Transverse colon (tissue), 4 donors: ENCODE results near the gene MAGED1. TPM values are rescaled to one million over a fixed set of nuclear protein-coding genes. Genes with fewer than 3 reads are reported as not detected.
A peak's percentile ranks its signal among the peaks of the same experiment; 100 is the strongest.

Experiments used
- DNase-seq: peaks from one replicate; pipeline ENCODE4 v3.0.0-alpha.2; 2019
- H3K27ac ChIP-seq, 4 donors: fragments of 200-600 bp; sonication (generic); 2 replicates each; pipeline ENCODE4 v1.5.1; 2016 to 2018; ENCODE audit warnings: inconsistent platforms in 4 of 4
- H3K27me3 ChIP-seq: fragments of 200-600 bp; sonication (generic); 2 replicates; pipeline ENCODE4 v1.5.1; 2017; ENCODE audit warnings: inconsistent platforms
- H3K36me3 ChIP-seq, 4 donors: fragments of 200-600 bp; sonication (generic); 2 replicates each; pipeline ENCODE4 v1.5.1; 2017 to 2019; ENCODE audit warnings: inconsistent platforms in 4 of 4
- H3K4me1 ChIP-seq, 4 donors: fragments of 200-600 bp; sonication (generic); 2 replicates each; pipeline ENCODE4 v1.5.1; 2017 to 2020; ENCODE audit warnings: inconsistent platforms in 4 of 4
- H3K4me3 ChIP-seq, 4 donors: fragments of 200-600 bp; sonication (generic); 1 replicate in 1 of 4; 2 replicates in 3 of 4; pipeline versions ENCODE4 v1.5.1 to v1.6.1; 2017 to 2019; ENCODE audit warnings: inconsistent platforms in 4 of 4
- H3K9me3 ChIP-seq, 2 donors: fragments of 200-600 bp; sonication (generic); 2 replicates each; pipeline ENCODE4 v1.5.1; 2017 to 2019; ENCODE audit warnings: inconsistent platforms in 2 of 2
- CTCF ChIP-seq, 5 experiments: fragments of 200-600 bp in 3 of 5; fragments of 450-650 bp in 2 of 5; sonication (generic) in 3 of 5; IDR thresholded peaks; 1 replicate in 2 of 5; 2 replicates in 3 of 5; pipeline ENCODE4 v1.5.1; 2016 to 2017; ENCODE audit warnings: antibody characterized with exemption in 5 of 5, inconsistent platforms in 3 of 5, mild to moderate bottlenecking in 2 of 5, moderate library complexity in 1 of 5
- EP300 ChIP-seq: sonication (generic); formaldehyde crosslinking; IDR thresholded peaks from one replicate; pipeline ENCODE4 v1.6.1; 2017; ENCODE audit warnings: antibody characterized with exemption, low read depth
- POLR2A ChIP-seq: fragments of 450-650 bp; IDR thresholded peaks from one replicate; pipeline ENCODE4 v1.6.1; 2016; ENCODE audit warnings: antibody characterized with exemption, mild to moderate bottlenecking, moderate library complexity
- POLR2AphosphoS5 ChIP-seq, 3 donors: sonication (generic); formaldehyde crosslinking; IDR thresholded peaks; one replicate each; pipeline ENCODE4 v1.6.1; 2016; ENCODE audit warnings: antibody characterized with exemption in 3 of 3
- WGBS, 2 donors: methylation state at CpG; one replicate each; pipeline ENCODE4 v1.1.5; 2018; ENCODE audit warnings: low coverage in 1 of 2; 5-methylcytosine and 5-hydroxymethylcytosine counted together
- in situ Hi-C, 4 donors: fragments of 200-750 bp; cut with MboI; loops; one replicate each; pipeline versions ENCODE4 v1.15.0 to v1.15.1; 2017; ENCODE audit warnings: low sequenced_read_pairs in 3 of 4, low pct_ligation_motif_present in 1 of 4, low pct_unique_long_range_greater_than_20kb in 1 of 4
- intact Hi-C: fragments of 100-400 bp; cut with DNase I; formaldehyde crosslinking; loops from one replicate; pipeline ENCODE4 v1.15.1; 2023; ENCODE audit warnings: low total_unique reads
- total RNA-seq, 4 donors: library from RNA; depleted of rRNA; stranded (reverse); fragments of >200 nt; gene quantifications; one replicate each; pipeline ENCODE4 v1.1.0, GENCODE V29; 2016

The MAGED1 gene
- total RNA-seq, 4 donors from 2014 or later: 43.7 to 77.2 (median 55.9) TPM

- no peak overlapping the region for H3K27ac ChIP-seq
Observed at GRCh38 chrX:51860679-51861078, 32.7 kb upstream of the MAGED1 start.

DNA sequence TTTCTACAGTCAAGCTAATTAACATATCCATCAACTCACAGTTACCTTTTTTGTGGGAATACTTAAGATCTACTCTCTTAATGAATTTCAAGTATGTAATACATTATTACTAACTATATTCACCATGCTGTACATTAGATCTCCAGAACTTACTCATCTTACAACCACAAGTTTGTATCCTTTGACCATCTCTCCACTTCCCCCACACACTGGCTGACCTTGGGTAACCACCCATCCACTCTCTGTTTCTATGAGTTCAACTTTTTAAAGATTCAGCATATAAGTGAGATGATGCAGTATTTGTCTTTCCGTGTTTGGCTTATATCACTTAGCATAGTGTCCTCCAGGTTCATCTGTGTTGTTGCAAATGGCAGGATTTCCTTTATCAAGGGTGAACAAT is 30.5 kb upstream of the MAGED1 start:
- no peak for DNase-seq
- in situ Hi-C loops (loop anchor here in 2 of 4 donors (25.0 kb wide), 1 partner anchor 226 kb away; no protein-coding TSS in a partner anchor), intact Hi-C loops (no loop called here)
- Histone ChIP-seq H3K36me3 (no peaks in the 10 kb centered on the region), H3K4me3 (no peak overlapping the region), H3K27ac (no peak overlapping the region), H3K9me3 (no peaks in the 10 kb centered on the region), H3K27me3 (no peaks in the 10 kb centered on the region), H3K4me1 (no peaks in the 10 kb centered on the region)
- WGBS, 2 donors: 60 to 62% methylated on average over 1 of the region's 1 CpG
- TF ChIP-seq POLR2AphosphoS5 (IDR thresholded peaks at IDR 0.05) (no peak), CTCF (IDR thresholded peaks at IDR 0.05) (no peak), POLR2A (no peak), EP300 (no peak)

More at GRCh38 chrX:51860679-51861078, 32.7 kb upstream of the MAGED1 start:
- no peak overlapping the region for H3K4me3 ChIP-seq
- no peaks in the 10 kb centered on the region for H3K4me1 ChIP-seq
- no peaks in the 10 kb centered on the region for H3K9me3 ChIP-seq
- H3K36me3 ChIP-seq: no peaks in the 10 kb centered on the region
- peak; percentile 14 for DNase-seq
- TF ChIP-seq CTCF (IDR thresholded peaks at IDR 0.05) (peak; percentile 18 to 39 (median 34)), POLR2AphosphoS5 (IDR thresholded peaks at IDR 0.05) (no peak)
- intact Hi-C loops: no loop called here
- in situ Hi-C loops: loop anchor here in 2 of 4 donors (25.0 kb wide), 1 partner anchor 223 kb away; no protein-coding TSS in a partner anchor
- no peaks in the 10 kb centered on the region for H3K27me3 ChIP-seq
- 0 to 18% methylated on average over 1 to 2 of the region's 2 CpGs for WGBS, 2 donors

DNA sequence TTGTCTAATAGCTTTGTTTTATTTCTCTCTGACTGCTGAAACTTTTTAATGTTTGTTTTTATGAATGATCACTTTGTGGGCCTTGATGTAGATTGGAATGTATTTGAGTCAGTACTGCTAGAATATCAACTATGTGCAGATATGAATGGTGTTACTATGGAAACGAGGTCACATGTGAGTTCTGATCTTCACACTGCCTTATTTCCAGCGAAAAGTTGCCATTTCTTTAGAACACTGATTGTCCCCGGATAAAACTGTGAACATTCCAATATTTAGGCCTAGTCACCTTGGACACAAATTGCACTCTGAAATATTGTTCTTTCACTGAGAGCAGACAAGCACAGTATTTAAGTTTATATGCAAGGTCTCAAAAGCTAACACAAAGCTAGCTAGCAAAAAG is 27.2 kb upstream of the MAGED1 start:
- in situ Hi-C loops (loop anchor here in 2 of 4 donors (25.0 kb wide), 1 partner anchor 229 kb away; no protein-coding TSS in a partner anchor), intact Hi-C loops (no loop called here)
- H3K4me1 ChIP-seq: no peaks in the 10 kb centered on the region
- H3K9me3 ChIP-seq: no peaks in the 10 kb centered on the region
- H3K27me3 ChIP-seq: no peaks in the 10 kb centered on the region
- DNase-seq: no peak
- H3K27ac ChIP-seq: no peak overlapping the region
- WGBS, 2 donors: 74 to 83% methylated on average over 3 of the region's 3 CpGs
- no peaks in the 10 kb centered on the region for H3K36me3 ChIP-seq
- TF ChIP-seq EP300 (no peak), CTCF (IDR thresholded peaks at IDR 0.05) (no peak), POLR2A (no peak), POLR2AphosphoS5 (IDR thresholded peaks at IDR 0.05) (no peak)
- H3K4me3 ChIP-seq: no peak overlapping the region

DNA sequence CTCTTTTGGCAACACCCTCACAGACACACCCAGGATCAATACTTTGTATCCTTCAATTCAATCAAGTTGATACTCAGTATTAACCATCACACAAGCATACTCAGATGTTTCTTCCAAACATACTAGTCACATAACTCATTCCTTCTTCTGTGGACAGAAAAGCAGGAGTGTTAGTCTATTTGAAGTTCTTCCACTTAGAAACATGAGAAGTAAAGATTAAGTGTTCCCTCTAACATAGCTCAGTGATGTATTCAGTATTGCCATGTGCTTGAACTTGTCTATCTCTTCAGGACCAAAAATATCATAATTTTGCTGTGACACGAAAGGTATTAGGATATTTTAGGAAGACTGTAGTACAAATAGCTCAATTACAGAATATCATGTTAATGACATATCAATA is 25.8 kb upstream of the MAGED1 start:
- TF ChIP-seq POLR2A (no peak), EP300 (no peak), POLR2AphosphoS5 (IDR thresholded peaks at IDR 0.05) (no peak), CTCF (IDR thresholded peaks at IDR 0.05) (no peak)
- intact Hi-C loops (no loop called here), in situ Hi-C loops (loop anchor here in 2 of 4 donors (25.0 kb wide), 1 partner anchor 230 kb away; no protein-coding TSS in a partner anchor)
- WGBS, 2 donors: 72% methylated on average over 1 of the region's 1 CpG; no CpG with 5 or more reads in 1 of the 2 donors
- Histone ChIP-seq H3K27ac (no peak overlapping the region), H3K27me3 (no peaks in the 10 kb centered on the region), H3K36me3 (no peaks in the 10 kb centered on the region), H3K4me1 (no peaks in the 10 kb centered on the region), H3K4me3 (no peak overlapping the region), H3K9me3 (no peaks in the 10 kb centered on the region)
- DNase-seq: no peak
